ENCODE data around the gene CELA3A.

Gene CELA3A

GRCh38 chr1:22055463-22055862, 54.0 kb downstream of the CELA3A start:
- Histone ChIP-seq H3K4me1 (ENCODE audit: control extremely low read depth in 1 of 4, control insufficient read depth in 4 of 4, insufficient read depth in 4 of 4, low read length in 3 of 4) (peaks cover 20 to 52% (median 37%) of the 10 kb centered on the region in 4 experiments), H3K36me3 (ENCODE audit: control insufficient read depth in 4 of 4, insufficient read depth in 4 of 4, low read length in 3 of 4) (peaks cover 0 to 8% (median 6%) of the 10 kb centered on the region in 4 experiments), H3K9me3 (ENCODE audit: control extremely low read depth in 1 of 5, control insufficient read depth in 4 of 5, insufficient read depth in 2 of 5, low read depth in 1 of 5, low read length in 4 of 5) (no peaks in the 10 kb centered on the region), H3K27ac (ENCODE audit: insufficient read depth in 1 of 2, low read depth in 1 of 2, low read length in 2 of 2, poor library complexity in 1 of 2, severe bottlenecking in 2 of 2) (no peak overlapping the region), H3K4me3 (ENCODE audit: control insufficient read depth in 1 of 7, extremely low read depth in 1 of 7, insufficient read depth in 4 of 7, low read depth in 2 of 7, low read length in 6 of 7) (peak overlapping the region in 2 of 7 experiments; percentile 3 to 13), H3K27me3 (replicated peaks in 2 of 5; ENCODE audit: control insufficient read depth in 4 of 5, insufficient read depth in 5 of 5, low read length in 4 of 5) (no peaks in the 10 kb centered on the region)
- ChIA-PET POLR2A (interaction anchor here (1.7 kb wide), 1 partner anchor 13 kb away, joined by 3 read pairs; no protein-coding TSS in a partner anchor), CTCF (interaction anchor here (0.7 to 1.9 kb wide), 5 partner anchors 9 to 653 kb away, joined by 3 to 7 read pairs (median 4); no protein-coding TSS in a partner anchor)
- DNase-seq, result no peak
- 84% methylated on average over 5 of the region's 6 CpGs for WGBS (ENCODE audit: insufficient coverage)

- no peak overlapping the region for H3K27ac ChIP-seq (ENCODE audit: insufficient read depth in 1 of 2, low read depth in 1 of 2, low read length in 2 of 2, poor library complexity in 1 of 2, severe bottlenecking in 2 of 2)
- no peaks in the 10 kb centered on the region for H3K27me3 ChIP-seq (replicated peaks in 2 of 5; ENCODE audit: control insufficient read depth in 4 of 5, insufficient read depth in 5 of 5, low read length in 4 of 5)
- DNase-seq, result no peak
- ChIA-PET POLR2A (no interaction called here), CTCF (interaction anchor here (0.9 to 1.9 kb wide), 2 partner anchors 32 kb away, joined by 3 to 7 read pairs; no protein-coding TSS in a partner anchor)
- no CpG with 5 or more reads among the region's 1 CpG for WGBS (ENCODE audit: insufficient coverage)
- peak overlapping the region in 1 of 7 experiments; percentile 33 for H3K4me3 ChIP-seq (ENCODE audit: control insufficient read depth in 1 of 7, extremely low read depth in 1 of 7, insufficient read depth in 4 of 7, low read depth in 2 of 7, low read length in 6 of 7)
- H3K36me3 ChIP-seq (ENCODE audit: control insufficient read depth in 4 of 4, insufficient read depth in 4 of 4, low read length in 3 of 4), result peaks cover 0 to 8% (median 6%) of the 10 kb centered on the region in 4 experiments
- peaks cover 20 to 55% (median 37%) of the 10 kb centered on the region in 4 experiments for H3K4me1 ChIP-seq (ENCODE audit: control extremely low read depth in 1 of 4, control insufficient read depth in 4 of 4, insufficient read depth in 4 of 4, low read length in 3 of 4)
- H3K9me3 ChIP-seq (ENCODE audit: control extremely low read depth in 1 of 5, control insufficient read depth in 4 of 5, insufficient read depth in 2 of 5, low read depth in 1 of 5, low read length in 4 of 5), result no peaks in the 10 kb centered on the region
These were observed 54.6 kb downstream of the CELA3A start for GRCh38 chr1:22056043-22056442.

- peak overlapping the region in 1 of 7 experiments; percentile 33 for H3K4me3 ChIP-seq (ENCODE audit: control insufficient read depth in 1 of 7, extremely low read depth in 1 of 7, insufficient read depth in 4 of 7, low read depth in 2 of 7, low read length in 6 of 7)
- ChIA-PET POLR2A (no interaction called here), CTCF (interaction anchor here (0.6 to 1.4 kb wide), 4 partner anchors 11 to 1803 kb away, joined by 3 to 4 read pairs (median 3); no protein-coding TSS in a partner anchor)
- DNase-seq, result peak in 2 of 3 donors; percentile 29 to 42
- H3K4me1 ChIP-seq (ENCODE audit: control extremely low read depth in 1 of 4, control insufficient read depth in 4 of 4, insufficient read depth in 4 of 4, low read length in 3 of 4), result peaks cover 20 to 53% (median 36%) of the 10 kb centered on the region in 4 experiments
- no peaks in the 10 kb centered on the region for H3K9me3 ChIP-seq (ENCODE audit: control extremely low read depth in 1 of 5, control insufficient read depth in 4 of 5, insufficient read depth in 2 of 5, low read depth in 1 of 5, low read length in 4 of 5)
- no peaks in the 10 kb centered on the region for H3K27me3 ChIP-seq (replicated peaks in 2 of 5; ENCODE audit: control insufficient read depth in 4 of 5, insufficient read depth in 5 of 5, low read length in 4 of 5)
- H3K27ac ChIP-seq (ENCODE audit: insufficient read depth in 1 of 2, low read depth in 1 of 2, low read length in 2 of 2, poor library complexity in 1 of 2, severe bottlenecking in 2 of 2), result peak overlapping the region in 1 of 2 experiments; percentile 29
- H3K36me3 ChIP-seq (ENCODE audit: control insufficient read depth in 4 of 4, insufficient read depth in 4 of 4, low read length in 3 of 4), result peaks cover 0 to 8% (median 6%) of the 10 kb centered on the region in 4 experiments
- 25% methylated on average over 1 of the region's 2 CpGs for WGBS (ENCODE audit: insufficient coverage)
These were observed 55.5 kb downstream of the CELA3A start for GRCh38 chr1:22056936-22057335.

- ChIA-PET POLR2A (no interaction called here), CTCF (interaction anchor here (0.9 to 1.4 kb wide), 3 partner anchors 16 to 33 kb away, joined by 3 to 4 read pairs (median 3); no protein-coding TSS in a partner anchor)
- H3K36me3 ChIP-seq (ENCODE audit: control insufficient read depth in 4 of 4, insufficient read depth in 4 of 4, low read length in 3 of 4), result peaks cover 0 to 8% (median 6%) of the 10 kb centered on the region in 4 experiments
- H3K9me3 ChIP-seq (ENCODE audit: control extremely low read depth in 1 of 5, control insufficient read depth in 4 of 5, insufficient read depth in 2 of 5, low read depth in 1 of 5, low read length in 4 of 5), result no peaks in the 10 kb centered on the region
- no peaks in the 10 kb centered on the region for H3K27me3 ChIP-seq (replicated peaks in 2 of 5; ENCODE audit: control insufficient read depth in 4 of 5, insufficient read depth in 5 of 5, low read length in 4 of 5)
- H3K27ac ChIP-seq (ENCODE audit: insufficient read depth in 1 of 2, low read depth in 1 of 2, low read length in 2 of 2, poor library complexity in 1 of 2, severe bottlenecking in 2 of 2), result no peak overlapping the region
- DNase-seq, result no peak
- H3K4me1 ChIP-seq (ENCODE audit: control extremely low read depth in 1 of 4, control insufficient read depth in 4 of 4, insufficient read depth in 4 of 4, low read length in 3 of 4), result peaks cover 22 to 52% (median 32%) of the 10 kb centered on the region in 4 experiments
- 93% methylated on average over 7 of the region's 10 CpGs for WGBS (ENCODE audit: insufficient coverage)
- H3K4me3 ChIP-seq (ENCODE audit: control insufficient read depth in 1 of 7, extremely low read depth in 1 of 7, insufficient read depth in 4 of 7, low read depth in 2 of 7, low read length in 6 of 7), result no peak overlapping the region
These were observed 56.4 kb downstream of the CELA3A start for GRCh38 chr1:22057861-22058260.

Data from common myeloid progenitor, CD34-positive (primary cell).